Endothelial cell (in vitro differentiated cells): ENCODE measurements around the gene KNDC1. TPM values are rescaled to one million over a fixed set of nuclear protein-coding genes. Genes with fewer than 3 reads are reported as not detected.

Experiments used
- DNase-seq: peaks from one replicate; pipeline ENCODE4 v3.0.0; 2021; ENCODE audit warnings: low spot score
- H3K27ac Mint-ChIP-seq: one replicate; pipeline ENCODE4 v1.8.0; 2021; ENCODE audit warnings: mixed read lengths, inconsistent platforms; ENCODE audit not compliant: unreplicated experiment
- H3K27me3 Mint-ChIP-seq: one replicate; pipeline ENCODE4 v1.8.0; 2021; ENCODE audit warnings: mild to moderate bottlenecking, moderate library complexity, mixed read lengths, inconsistent platforms; ENCODE audit not compliant: unreplicated experiment
- H3K36me3 Mint-ChIP-seq: one replicate; pipeline ENCODE4 v1.8.0; 2021; ENCODE audit warnings: mild to moderate bottlenecking, low read depth, mixed read lengths, inconsistent platforms; ENCODE audit not compliant: unreplicated experiment
- H3K4me1 Mint-ChIP-seq: one replicate; pipeline ENCODE4 v1.8.0; 2021; ENCODE audit warnings: mild to moderate bottlenecking, mixed read lengths, inconsistent platforms; ENCODE audit not compliant: unreplicated experiment
- H3K4me3 Mint-ChIP-seq: one replicate; pipeline ENCODE4 v1.8.0; 2021; ENCODE audit warnings: mild to moderate bottlenecking, mixed read lengths, inconsistent platforms; ENCODE audit not compliant: unreplicated experiment
- H3K9me3 Mint-ChIP-seq: one replicate; pipeline ENCODE4 v1.8.0; 2021; ENCODE audit warnings: mixed read lengths, inconsistent platforms; ENCODE audit not compliant: unreplicated experiment
- total RNA-seq: library from RNA; stranded (reverse); fragmentation: NEBNext Ultra II Directional; extraction: Animal tissue kit (Norgen Biotek cat#: 25700); gene quantifications from one replicate; pipeline ENCODE4 v1.2.1, GENCODE V29; 2021; ENCODE audit not compliant: unreplicated experiment
- TF ChIP-seq, protein P1 (sequence below): fragments of 200-600 bp; sonication (generic); IDR thresholded peaks from one replicate; pipeline ENCODE4 v1.5.0; 2021; ENCODE audit warnings: antibody characterized with exemption; ENCODE audit not compliant: unreplicated experiment

The KNDC1 gene
- total RNA-seq, 1 donor from 2014 or later, result 1.3 TPM

DNA sequence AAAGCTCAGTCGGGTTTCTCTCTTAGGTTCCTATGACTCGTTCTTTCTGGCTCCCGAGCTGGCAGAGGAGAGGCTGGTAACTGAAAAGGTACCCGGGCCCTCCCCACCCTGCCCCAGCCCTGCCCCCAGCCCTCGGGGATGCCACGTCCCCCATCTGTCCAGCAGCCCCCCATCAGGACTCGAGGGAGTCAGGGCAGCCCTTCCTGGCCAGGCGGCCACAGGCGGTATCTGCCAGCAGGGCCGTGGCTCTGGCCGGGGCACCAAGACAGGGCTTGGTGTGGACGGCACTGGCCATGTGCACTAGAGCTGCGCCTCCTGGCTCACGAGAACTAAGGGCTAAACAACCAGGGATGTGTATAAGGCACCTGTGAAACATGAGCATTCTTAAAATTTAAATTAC, 29.7 kb downstream of the KNDC1 start:
- Mint-ChIP-seq H3K36me3 (peaks cover 5% of the 10 kb centered on the region), H3K27me3 (peaks cover 9% of the 10 kb centered on the region), H3K9me3 (no peaks in the 10 kb centered on the region), H3K4me1 (no peaks in the 10 kb centered on the region), H3K27ac (no peak overlapping the region), H3K4me3 (no peak overlapping the region)
- DNase-seq, result no peak
- TF ChIP-seq, protein P1, sequence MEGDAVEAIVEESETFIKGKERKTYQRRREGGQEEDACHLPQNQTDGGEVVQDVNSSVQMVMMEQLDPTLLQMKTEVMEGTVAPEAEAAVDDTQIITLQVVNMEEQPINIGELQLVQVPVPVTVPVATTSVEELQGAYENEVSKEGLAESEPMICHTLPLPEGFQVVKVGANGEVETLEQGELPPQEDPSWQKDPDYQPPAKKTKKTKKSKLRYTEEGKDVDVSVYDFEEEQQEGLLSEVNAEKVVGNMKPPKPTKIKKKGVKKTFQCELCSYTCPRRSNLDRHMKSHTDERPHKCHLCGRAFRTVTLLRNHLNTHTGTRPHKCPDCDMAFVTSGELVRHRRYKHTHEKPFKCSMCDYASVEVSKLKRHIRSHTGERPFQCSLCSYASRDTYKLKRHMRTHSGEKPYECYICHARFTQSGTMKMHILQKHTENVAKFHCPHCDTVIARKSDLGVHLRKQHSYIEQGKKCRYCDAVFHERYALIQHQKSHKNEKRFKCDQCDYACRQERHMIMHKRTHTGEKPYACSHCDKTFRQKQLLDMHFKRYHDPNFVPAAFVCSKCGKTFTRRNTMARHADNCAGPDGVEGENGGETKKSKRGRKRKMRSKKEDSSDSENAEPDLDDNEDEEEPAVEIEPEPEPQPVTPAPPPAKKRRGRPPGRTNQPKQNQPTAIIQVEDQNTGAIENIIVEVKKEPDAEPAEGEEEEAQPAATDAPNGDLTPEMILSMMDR, result no peak

DNA sequence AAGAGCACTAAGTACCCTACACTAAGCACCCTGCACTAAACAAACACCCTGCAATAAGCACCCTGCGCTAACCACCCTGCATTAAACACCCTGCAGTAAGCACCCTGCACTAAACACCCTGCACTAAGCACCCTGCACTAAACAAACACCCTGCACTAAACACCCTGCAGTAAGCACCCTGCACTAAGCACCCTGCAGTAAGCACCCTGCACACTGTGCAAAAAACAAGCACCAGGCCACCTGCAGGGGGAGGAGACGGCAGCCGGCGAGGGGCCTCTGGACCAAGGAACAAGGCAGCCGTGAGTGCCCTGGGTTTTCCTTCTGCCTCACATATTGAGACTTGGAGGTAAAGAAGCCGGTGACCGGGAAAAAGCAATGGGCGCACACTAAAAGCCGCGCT, 30.2 kb downstream of the KNDC1 start:
- H3K27ac Mint-ChIP-seq, result no peak overlapping the region

DNA sequence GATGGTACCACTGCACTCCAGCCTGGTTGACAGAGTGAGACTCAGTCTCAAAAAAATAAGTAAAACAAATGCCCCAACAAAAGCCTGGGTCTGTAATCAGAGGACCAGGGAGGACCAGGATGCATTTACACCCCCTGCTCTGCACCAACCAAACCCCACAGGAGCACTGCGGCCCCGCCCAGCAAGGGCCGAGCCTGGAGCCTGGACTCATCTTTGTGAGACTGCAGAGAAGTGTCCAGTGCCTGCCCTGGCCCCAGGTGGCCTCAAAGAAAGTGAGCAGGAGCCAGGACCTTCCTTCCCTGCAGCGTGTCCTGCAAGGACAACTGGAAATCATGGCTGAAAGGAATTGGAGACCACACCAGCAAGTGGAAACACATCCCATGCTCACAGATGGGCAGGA, 31.6 kb downstream of the KNDC1 start:
- TF ChIP-seq, protein P1, result no peak
- H3K36me3 Mint-ChIP-seq, result peaks cover 5% of the 10 kb centered on the region
- no peaks in the 10 kb centered on the region for H3K9me3 Mint-ChIP-seq
- no peak for DNase-seq
- no peak overlapping the region for H3K27ac Mint-ChIP-seq
- no peaks in the 10 kb centered on the region for H3K4me1 Mint-ChIP-seq
- no peak overlapping the region for H3K4me3 Mint-ChIP-seq
- peaks cover 10% of the 10 kb centered on the region for H3K27me3 Mint-ChIP-seq

More for the DNA sequence above, 30.2 kb downstream of the KNDC1 start:
- Mint-ChIP-seq H3K9me3 (no peaks in the 10 kb centered on the region), H3K36me3 (peaks cover 5% of the 10 kb centered on the region), H3K27me3 (peaks cover 7% of the 10 kb centered on the region), H3K4me3 (no peak overlapping the region), H3K4me1 (no peaks in the 10 kb centered on the region)
- TF ChIP-seq, protein P1, result no peak
- DNase-seq, result no peak

DNA sequence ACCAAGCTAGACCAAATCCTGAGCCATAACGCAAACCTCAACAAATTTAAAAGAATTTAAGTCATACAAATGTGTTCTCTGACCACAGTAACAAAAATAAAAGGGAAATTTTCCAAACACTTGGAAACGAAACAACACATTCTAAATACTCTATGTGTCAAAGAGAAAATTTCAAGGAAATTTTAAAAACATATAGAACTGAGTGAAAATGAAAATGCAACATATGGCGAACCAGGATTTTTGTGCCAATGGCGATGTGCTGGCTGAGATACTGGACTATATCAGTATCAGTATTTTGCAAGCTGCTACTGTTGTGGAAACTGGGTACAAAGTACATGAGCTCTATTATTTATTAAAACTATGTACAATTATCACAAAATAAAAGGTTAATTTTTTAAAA, 34.1 kb downstream of the KNDC1 start:
- Mint-ChIP-seq H3K9me3 (no peaks in the 10 kb centered on the region), H3K27ac (no peak overlapping the region), H3K36me3 (peaks cover 5% of the 10 kb centered on the region), H3K27me3 (peaks cover 8% of the 10 kb centered on the region), H3K4me3 (no peak overlapping the region), H3K4me1 (no peaks in the 10 kb centered on the region)
- TF ChIP-seq, protein P1, result no peak
- DNase-seq, result no peak

DNA sequence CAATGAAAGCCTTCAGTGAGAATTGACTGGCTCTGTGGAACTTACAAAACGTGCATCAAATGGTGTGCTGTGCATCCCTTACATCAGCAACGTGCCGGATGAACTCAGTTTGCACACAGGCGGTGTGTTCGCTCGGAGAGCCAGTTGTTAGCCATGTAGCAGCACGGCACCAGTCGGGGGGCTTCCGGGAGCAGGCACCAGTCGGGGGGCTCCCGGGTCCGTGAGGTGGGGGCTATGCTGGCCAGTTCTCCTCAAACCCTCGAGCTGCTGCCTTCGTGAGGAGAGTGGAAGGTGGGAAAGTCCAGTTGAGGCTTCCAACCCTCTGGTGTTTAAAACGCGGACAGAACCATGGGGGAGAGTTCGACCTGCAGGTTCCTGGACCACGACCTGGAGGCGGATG, 35.1 kb downstream of the KNDC1 start:
- Mint-ChIP-seq H3K36me3 (peaks cover 5% of the 10 kb centered on the region), H3K27ac (no peak overlapping the region), H3K27me3 (peaks cover 11% of the 10 kb centered on the region), H3K4me1 (no peaks in the 10 kb centered on the region), H3K9me3 (no peaks in the 10 kb centered on the region), H3K4me3 (no peak overlapping the region)
- DNase-seq, result no peak
- TF ChIP-seq, protein P1, result no peak
